ENCODE measurements around the gene ORC2.
A peak's percentile ranks its signal among the peaks of the same experiment; 100 is the strongest.
"Not testable (repeated sequence)": the region's sequence is repeated elsewhere in the genome, so short reads cannot be mapped to it uniquely, and the experiment has no call there.

Gene ORC2

DNA sequence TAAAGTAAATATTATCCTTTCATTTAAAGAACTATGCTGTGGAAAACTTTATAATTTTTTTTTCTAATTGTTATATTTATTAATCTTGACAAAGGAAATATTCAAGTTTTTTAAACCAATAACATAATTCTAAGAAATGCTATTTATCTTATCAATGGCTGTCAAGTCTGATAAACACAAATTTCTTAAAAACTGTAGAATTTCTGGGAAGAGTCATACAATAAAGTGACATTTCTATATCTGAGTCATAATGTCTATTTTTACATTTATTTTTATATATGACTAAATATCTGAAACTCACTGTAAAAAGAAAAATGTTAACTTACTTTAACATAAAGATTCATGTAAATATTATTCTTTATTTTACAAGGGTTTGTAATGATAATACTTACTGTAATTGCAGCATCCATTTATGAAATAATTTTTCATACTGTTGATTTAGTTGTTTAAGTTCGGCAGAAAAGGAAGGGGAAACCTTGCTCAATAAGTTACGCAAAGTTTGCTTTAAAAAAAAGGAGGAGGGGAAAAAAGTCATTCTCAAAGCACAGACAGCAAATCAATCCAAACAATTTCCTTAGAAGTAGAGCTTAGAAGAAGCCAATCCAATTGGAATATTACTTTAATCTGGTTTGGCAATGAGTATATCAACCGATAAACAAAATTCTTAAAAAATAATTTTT lies 32.4 kb downstream of the ORC2 start:
- DNase-seq, result no peak

DNA sequence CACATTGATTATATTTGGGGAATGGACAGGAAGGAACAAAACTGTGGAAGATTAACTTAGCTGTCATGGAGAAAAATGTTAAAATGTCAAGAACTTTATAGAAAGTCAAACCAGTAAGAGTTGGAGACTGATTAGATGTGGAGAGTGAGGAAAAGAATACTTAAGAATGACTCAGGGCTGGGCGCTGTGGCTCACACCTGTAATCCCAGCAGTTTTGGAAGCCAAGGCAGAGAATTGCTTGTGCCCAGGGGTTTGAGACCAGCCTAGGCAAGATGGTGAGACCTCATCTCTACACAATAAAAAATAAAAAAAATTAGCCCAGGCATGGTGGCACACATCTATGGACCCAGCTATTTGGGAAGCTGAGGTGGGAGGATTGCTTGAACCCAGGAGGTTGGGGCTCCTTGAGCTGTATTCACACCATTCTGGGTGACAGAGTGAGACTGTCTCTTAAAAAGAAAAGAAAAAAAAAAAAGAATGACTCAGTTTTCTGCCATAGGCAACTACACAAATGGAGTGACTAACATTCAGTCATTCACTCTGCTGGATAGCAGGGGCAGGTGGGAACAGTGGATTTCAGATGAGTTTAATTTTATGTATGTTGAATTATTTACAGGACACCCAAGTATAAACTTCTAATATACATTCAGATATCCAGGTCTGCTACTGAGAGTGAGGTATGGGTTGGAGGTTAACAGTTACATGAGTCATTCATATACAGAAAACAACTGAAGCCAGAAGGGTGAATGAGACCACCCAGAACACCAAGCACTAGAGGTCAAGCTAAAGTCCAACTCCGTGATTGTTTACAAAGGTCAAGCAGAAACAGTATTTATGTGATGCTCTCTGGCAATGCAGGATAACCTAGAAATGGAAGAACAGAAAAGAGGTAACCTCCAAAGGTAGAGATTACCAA lies 33.9 kb downstream of the ORC2 start:
- DNase-seq, result no peak

DNA sequence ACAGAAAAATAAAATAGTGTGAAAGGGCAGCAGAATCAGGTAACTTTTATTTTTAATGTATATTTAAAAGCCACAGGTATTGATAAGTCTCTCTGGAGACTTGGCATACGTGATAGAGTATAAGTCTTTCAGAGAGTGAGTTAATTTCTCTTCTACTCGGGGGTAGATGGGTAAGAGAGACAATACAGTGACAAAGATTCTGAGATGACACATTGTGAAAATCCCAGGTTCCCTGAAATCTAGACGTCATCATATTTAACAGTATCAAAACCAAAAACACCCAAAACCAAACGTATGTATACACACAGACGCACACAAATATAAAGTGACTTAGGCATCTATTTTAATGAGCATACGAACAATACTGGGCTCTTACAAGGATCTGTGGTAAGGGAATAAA lies 41.0 kb downstream of the ORC2 start:
- no peak for DNase-seq

DNA sequence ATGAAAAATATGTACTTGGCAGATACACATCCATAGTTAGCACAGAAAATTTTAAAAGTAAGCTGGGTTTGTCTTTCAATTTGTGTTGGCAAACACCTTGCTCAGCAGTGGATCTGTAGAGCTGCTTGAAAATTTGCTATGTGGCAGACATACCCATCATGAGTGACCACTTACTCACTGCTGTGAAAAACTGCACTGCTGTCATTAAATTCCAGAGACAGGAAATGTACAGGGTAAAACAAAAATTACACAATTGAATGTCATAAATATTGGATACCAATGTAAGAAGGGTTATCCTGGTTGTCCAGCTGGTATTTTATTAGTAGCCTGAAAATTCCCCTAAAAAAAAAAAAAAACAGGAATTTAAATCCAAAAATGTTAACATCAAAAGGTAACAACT lies 49.8 kb downstream of the ORC2 start:
- DNase-seq, result no peak

DNA sequence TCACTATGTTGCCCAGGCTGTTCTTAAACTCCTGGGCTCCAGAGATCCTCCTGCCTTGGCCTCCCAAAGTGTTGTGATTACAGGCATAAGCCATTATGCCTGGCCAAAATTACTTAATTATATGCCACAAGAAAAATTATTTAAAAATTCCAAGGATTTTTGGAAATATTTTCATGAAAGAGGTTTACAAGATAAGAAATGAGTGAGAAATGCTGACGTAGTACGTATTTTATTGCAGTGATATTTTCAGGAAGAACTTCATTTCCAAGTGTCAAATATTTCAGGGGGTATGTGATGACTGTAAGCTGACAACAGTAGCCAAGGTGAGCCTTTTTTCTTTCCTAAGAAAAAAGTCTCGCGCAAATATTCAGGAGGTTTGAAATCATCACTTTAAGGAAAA lies 53.5 kb downstream of the ORC2 start:
- DNase-seq, result no peak

DNA sequence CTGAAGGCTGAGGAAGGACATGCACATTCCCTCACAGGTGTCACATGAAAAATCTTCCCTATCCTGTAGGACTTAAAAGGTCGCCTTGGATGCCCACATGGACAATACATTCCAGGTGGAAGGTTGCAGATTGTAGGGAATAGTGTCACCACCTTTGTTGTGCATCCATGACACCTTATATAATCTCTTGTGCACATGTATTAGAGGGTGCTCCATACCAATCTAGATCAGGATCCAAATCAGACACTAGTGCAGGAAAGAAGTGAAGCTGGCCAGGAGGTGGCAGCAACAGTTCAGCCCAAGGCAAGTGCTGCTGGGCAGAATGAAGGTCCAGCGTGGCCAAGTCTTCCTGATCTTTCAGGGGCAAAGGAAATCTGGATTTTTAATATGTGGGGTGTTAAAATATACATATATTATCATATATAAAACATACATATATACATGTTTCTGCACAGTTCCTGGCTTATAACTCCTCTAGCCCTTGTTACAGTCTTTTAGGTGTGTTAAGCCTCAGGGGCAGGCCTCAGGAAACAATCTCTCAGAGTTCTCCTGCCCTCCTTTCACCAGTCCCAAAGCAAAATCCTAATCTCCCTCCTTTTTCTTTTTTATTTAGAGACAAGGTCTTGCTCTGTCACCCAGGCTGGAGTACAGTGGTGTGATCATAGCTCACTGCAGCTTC lies 57.7 kb downstream of the ORC2 start:
- peak; percentile 18 for DNase-seq

DNA sequence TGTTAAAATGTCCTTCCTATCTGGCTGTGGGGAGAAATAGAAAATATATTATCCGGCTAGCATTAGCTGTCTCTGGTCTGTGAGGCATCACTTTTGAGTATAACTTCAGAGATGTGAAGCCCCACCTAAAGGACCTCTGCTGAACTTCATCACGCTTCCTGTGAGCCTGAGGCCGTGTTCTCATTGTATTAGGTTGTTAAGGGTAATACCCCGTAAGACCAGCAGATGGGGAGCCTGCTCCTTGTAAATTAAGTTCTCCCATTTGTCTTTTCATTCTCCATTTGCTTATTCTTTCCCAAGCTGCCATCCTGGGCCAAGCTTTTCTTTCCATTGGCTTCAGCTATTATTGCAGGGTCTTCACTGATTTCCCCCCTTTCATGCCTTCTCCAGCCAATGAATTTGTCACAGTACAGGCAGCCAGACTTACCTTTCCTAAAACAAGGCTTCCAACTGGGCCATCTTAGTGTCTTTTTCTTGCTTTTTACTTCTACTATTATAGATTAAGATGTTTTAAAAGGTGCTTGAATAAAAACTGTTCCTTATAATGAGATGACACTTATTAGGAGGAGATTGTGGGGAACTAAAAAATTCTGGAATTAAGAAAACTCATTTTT lies 61.9 kb downstream of the ORC2 start:
- DNase-seq, result peak; percentile 63

DNA sequence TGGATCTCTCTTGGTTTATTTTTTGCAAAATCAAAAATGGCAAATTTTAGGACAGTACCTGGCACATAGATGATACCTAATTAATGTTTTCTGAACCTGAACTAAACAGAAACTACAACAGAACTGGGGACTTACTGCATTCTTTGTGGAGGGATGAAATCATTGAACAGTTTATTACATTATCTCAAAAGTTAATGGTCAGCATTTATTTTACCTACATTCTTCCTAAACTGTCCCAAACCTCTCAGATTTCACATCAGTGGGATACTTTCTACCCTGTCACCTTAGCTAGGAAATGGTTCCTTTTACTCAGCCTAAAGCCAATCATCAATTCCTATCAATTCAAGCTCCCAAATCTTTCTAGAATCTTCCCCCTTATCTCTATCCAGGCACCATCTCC lies 64.0 kb downstream of the ORC2 start:
- DNase-seq, result no peak

GRCh38 chr2:200888704-200889625 lies 74.5 kb downstream of the ORC2 start, which contains the start of the genes NIF3L1 and PPIL3:
Gene NIF3L1, plus strand, starts transcription at chr2:200889371. Its CDS starts 2,573 bp downstream, at chr2:200891944.
Gene PPIL3, minus strand, starts transcription at chr2:200889077. Its CDS starts 1,462 bp downstream, at chr2:200887615.
- DNase-seq, result peak; percentile 97

GRCh38 chr2:200881715-200882249 lies 81.7 kb downstream of the ORC2 start:
- not testable (repeated sequence) for DNase-seq

DNA sequence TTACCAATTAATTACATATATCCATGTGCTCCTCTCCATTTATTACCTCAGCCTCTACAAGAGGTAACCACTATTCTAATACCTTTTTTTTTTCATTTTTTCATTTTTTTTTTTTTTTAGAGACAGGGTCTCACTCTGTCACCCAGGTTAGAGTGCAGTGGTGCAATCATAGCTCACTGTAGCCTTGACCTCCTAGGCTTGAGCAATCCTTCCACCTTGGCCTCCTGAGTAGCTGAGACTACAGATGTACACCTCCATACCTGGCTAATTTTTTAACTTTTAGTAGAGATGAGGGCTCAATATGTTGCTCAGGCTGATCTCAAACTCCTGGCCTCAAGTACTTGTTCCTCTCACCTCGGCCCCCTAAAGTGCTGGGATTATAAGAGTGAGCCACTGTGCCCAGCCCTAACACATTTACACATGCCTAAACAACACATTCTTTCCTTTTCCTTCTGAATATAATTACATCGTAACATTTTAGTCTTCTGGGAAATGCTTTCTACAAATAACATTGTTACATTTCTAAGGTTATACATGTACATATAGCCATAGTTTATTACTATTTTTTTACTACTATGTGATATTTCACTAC lies 85.1 kb downstream of the ORC2 start:
- no peak for DNase-seq

GRCh38 chr2:200877443-200877842 lies 86.0 kb downstream of the ORC2 start:
- no peak for DNase-seq

DNA sequence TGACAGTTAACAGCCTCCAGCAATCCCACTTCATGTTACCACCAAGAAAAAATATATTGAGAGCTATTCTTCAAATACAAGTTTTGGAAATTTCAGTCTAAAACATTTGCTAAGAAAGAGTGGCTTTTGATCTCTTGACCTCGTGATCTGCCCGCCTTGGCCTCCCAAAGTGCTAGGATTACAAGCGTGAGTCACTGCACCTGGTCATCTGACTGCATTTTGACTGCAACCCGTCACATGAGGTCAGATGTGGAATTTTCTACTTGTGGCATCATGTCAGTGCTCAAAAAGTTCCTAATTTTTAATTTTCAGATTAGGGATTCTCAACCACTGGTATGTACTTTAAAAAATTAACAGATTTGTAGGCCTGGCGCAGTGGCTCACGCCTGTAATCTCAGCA lies 89.9 kb downstream of the ORC2 start:
- DNase-seq, result no peak

DNA sequence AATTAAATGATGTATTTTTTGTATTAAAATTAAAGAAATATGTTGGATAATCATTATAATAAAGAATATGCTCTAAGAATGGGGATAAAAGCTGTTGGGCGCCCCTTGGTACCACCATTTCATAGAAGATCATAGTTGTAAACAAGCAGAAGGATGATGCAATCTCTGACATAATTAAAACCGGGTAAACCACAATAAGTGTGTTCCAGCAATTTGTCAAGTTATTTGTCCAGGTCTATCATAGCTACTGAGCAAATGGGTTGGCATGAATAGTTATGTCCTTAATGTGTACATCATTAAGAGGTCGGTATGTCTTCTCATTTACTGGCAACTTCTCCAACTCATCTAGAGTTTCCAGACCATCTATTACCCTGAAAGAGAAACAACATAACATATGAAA lies 92.3 kb downstream of the ORC2 start:
- DNase-seq, result no peak

DNA sequence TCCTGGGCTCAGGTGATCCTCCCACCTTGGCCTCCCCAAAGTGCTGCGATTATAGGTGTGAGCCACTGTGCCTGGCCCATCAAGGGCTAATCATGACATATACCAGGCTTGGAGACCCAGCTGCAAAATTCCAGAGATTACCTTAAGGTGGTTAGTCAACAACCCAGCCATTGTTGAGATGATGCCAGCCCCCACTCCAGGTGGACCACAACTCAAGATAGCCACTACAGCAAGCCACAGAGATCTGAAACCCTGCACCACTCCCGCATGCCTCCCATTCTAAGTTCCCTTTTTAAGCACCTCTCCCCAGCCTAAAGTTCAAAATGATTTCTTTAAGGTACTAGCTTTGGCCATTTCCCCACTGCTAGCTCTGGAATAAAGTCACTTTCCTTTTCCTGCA lies 94.4 kb downstream of the ORC2 start:
- no peak for DNase-seq

GRCh38 chr2:200864176-200865034 lies 99.1 kb downstream of the ORC2 start, which contains the start of gene CLK1:
Gene CLK1, minus strand, starts transcription at chr2:200864658. Its CDS starts 2,796 bp downstream, at chr2:200861862.
- peak; percentile 98 for DNase-seq

- no peak for DNase-seq
These were observed 99.7 kb downstream of the ORC2 start for GRCh38 chr2:200863782-200864175.

DNA sequence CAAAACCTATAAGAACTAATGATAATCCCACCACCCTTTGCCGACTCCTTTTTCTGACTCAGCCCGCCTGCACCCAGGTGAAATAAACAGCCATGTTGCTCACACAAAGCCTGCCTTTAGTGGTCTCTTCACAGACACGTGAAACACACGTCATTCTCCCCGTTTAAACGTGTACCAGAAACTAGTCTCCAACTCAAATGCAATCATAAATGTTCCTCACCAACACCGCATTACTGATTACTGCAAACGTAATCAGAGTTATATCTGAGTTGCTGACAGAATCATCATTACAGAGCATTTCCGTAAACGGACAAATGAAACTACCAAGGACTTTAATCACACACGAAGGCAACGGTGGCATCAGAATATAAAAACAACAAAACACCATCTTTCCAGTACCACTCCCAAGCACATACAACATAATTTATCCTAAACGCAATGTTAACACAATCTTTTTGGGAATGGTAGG lies 100.9 kb downstream of the ORC2 start:
- DNase-seq, result peak; percentile 60

DNA sequence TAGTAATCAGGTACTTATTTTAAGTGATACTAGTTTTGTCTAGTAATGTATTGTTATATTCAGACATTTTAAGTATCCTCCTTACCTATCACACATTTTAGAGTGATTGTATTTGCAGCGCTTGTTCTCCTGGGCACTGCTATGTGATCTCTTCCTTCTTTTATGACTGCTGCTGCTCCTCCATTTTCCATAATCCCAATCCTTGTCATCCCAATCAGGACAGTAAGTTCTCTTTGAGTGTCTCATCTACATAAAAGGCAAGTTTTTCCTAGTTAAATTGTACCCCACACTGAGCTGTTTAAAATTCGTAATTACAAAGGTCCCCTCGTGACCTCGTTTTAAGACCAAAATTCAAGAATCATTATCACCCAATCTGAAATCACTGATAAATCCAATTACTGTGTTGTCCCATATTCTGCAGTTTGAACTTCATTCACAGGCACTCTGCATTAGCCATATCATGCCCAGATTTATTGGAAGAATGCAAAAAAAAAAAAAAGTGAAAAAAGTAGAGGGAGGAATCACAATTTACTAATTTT lies 101.8 kb downstream of the ORC2 start:
- DNase-seq, result no peak
